Adipocyte (in vitro differentiated cells): ENCODE data around the gene CLSTN2.

Source experiments
- DNase-seq: peaks from one replicate; pipeline ENCODE4 v3.0.0-alpha.2; 2015; ENCODE audit warnings: low read depth
- H3K27me3 ChIP-seq: replicated peaks from 2 replicates; pipeline ENCODE4 v1.7.0; 2013; ENCODE audit warnings: mild to moderate bottlenecking, low read length, moderate library complexity; ENCODE audit not compliant: control insufficient read depth, insufficient read depth
- H3K36me3 ChIP-seq: 2 replicates; pipeline ENCODE4 v1.7.0; 2013; ENCODE audit warnings: low read length, mild to moderate bottlenecking, moderate library complexity; ENCODE audit not compliant: control insufficient read depth, insufficient read depth, severe bottlenecking
- H3K4me1 ChIP-seq: 2 replicates; pipeline ENCODE4 v1.7.0; 2013; ENCODE audit warnings: mild to moderate bottlenecking, low read length, moderate library complexity; ENCODE audit not compliant: control insufficient read depth, insufficient read depth
- H3K4me3 ChIP-seq: 2 replicates; pipeline ENCODE4 v1.7.0; 2013; ENCODE audit warnings: mild to moderate bottlenecking, low read length, moderate library complexity
- H3K9ac ChIP-seq: 2 replicates; pipeline ENCODE4 v1.7.0; 2013; ENCODE audit warnings: mild to moderate bottlenecking, low read length, moderate library complexity
- H3K9me3 ChIP-seq: 2 replicates; pipeline ENCODE4 v1.7.0; 2013; ENCODE audit warnings: mild to moderate bottlenecking, low read length, moderate library complexity; ENCODE audit not compliant: control insufficient read depth

The CLSTN2 gene

GRCh38 chr3:140424211-140424610 is 489.2 kb downstream of the CLSTN2 start:
- Histone ChIP-seq H3K27me3 (peaks cover 5% of the 10 kb centered on the region), H3K9me3 (no peaks in the 10 kb centered on the region), H3K4me3 (no peak overlapping the region), H3K4me1 (peaks cover 34% of the 10 kb centered on the region), H3K9ac (no peak overlapping the region), H3K36me3 (no peaks in the 10 kb centered on the region)
- peak; percentile 15 for DNase-seq

- no peak for DNase-seq
- no peaks in the 10 kb centered on the region for H3K36me3 ChIP-seq
- peaks cover 34% of the 10 kb centered on the region for H3K4me1 ChIP-seq
- H3K4me3 ChIP-seq = no peak overlapping the region
- peaks cover 5% of the 10 kb centered on the region for H3K27me3 ChIP-seq
- H3K9ac ChIP-seq = no peak overlapping the region
- H3K9me3 ChIP-seq = no peaks in the 10 kb centered on the region
Observed at GRCh38 chr3:140424726-140425125, 489.7 kb downstream of the CLSTN2 start.

- H3K27me3 ChIP-seq = peaks cover 5% of the 10 kb centered on the region
- no peaks in the 10 kb centered on the region for H3K36me3 ChIP-seq
- peaks cover 14% of the 10 kb centered on the region for H3K4me1 ChIP-seq
- H3K4me3 ChIP-seq = no peak overlapping the region
- no peak for DNase-seq
- H3K9ac ChIP-seq = no peak overlapping the region
- H3K9me3 ChIP-seq = no peaks in the 10 kb centered on the region
Observed at GRCh38 chr3:140427786-140428185, 492.8 kb downstream of the CLSTN2 start.

GRCh38 chr3:140428380-140428779 is 493.4 kb downstream of the CLSTN2 start:
- no peak for DNase-seq
- H3K9me3 ChIP-seq = no peaks in the 10 kb centered on the region
- H3K4me1 ChIP-seq = peaks cover 12% of the 10 kb centered on the region
- no peaks in the 10 kb centered on the region for H3K36me3 ChIP-seq
- H3K4me3 ChIP-seq = no peak overlapping the region
- H3K9ac ChIP-seq = no peak overlapping the region
- H3K27me3 ChIP-seq = peaks cover 5% of the 10 kb centered on the region

GRCh38 chr3:140429791-140430190 is 494.8 kb downstream of the CLSTN2 start:
- DNase-seq = no peak
- no peaks in the 10 kb centered on the region for H3K36me3 ChIP-seq
- no peaks in the 10 kb centered on the region for H3K9me3 ChIP-seq
- no peak overlapping the region for H3K9ac ChIP-seq
- H3K27me3 ChIP-seq = peaks cover 5% of the 10 kb centered on the region
- H3K4me1 ChIP-seq = no peaks in the 10 kb centered on the region
- H3K4me3 ChIP-seq = no peak overlapping the region

GRCh38 chr3:140430494-140430893 is 495.5 kb downstream of the CLSTN2 start:
- DNase-seq = no peak
- H3K27me3 ChIP-seq = peaks cover 5% of the 10 kb centered on the region
- no peak overlapping the region for H3K9ac ChIP-seq
- H3K4me1 ChIP-seq = no peaks in the 10 kb centered on the region
- no peaks in the 10 kb centered on the region for H3K36me3 ChIP-seq
- H3K9me3 ChIP-seq = no peaks in the 10 kb centered on the region
- no peak overlapping the region for H3K4me3 ChIP-seq

- no peaks in the 10 kb centered on the region for H3K9me3 ChIP-seq
- H3K4me3 ChIP-seq = no peak overlapping the region
- H3K36me3 ChIP-seq = no peaks in the 10 kb centered on the region
- no peaks in the 10 kb centered on the region for H3K4me1 ChIP-seq
- peaks cover 5% of the 10 kb centered on the region for H3K27me3 ChIP-seq
- no peak overlapping the region for H3K9ac ChIP-seq
- no peak for DNase-seq
Observed at GRCh38 chr3:140432229-140432669, 497.3 kb downstream of the CLSTN2 start.

- Histone ChIP-seq H3K4me1 (no peaks in the 10 kb centered on the region), H3K9me3 (no peaks in the 10 kb centered on the region), H3K27me3 (peaks cover 5% of the 10 kb centered on the region), H3K36me3 (no peaks in the 10 kb centered on the region), H3K9ac (no peak overlapping the region), H3K4me3 (no peak overlapping the region)
- no peak for DNase-seq
Observed at GRCh38 chr3:140433431-140433830, 498.4 kb downstream of the CLSTN2 start.

GRCh38 chr3:140434261-140434905 is 499.4 kb downstream of the CLSTN2 start:
- Histone ChIP-seq H3K27me3 (no peaks in the 10 kb centered on the region), H3K9ac (no peak overlapping the region), H3K4me1 (no peaks in the 10 kb centered on the region), H3K9me3 (no peaks in the 10 kb centered on the region), H3K36me3 (no peaks in the 10 kb centered on the region), H3K4me3 (no peak overlapping the region)
- no peak for DNase-seq

GRCh38 chr3:140436421-140436820 is 501.4 kb downstream of the CLSTN2 start:
- Histone ChIP-seq H3K4me1 (no peaks in the 10 kb centered on the region), H3K9me3 (no peaks in the 10 kb centered on the region), H3K27me3 (no peaks in the 10 kb centered on the region), H3K4me3 (no peak overlapping the region), H3K36me3 (no peaks in the 10 kb centered on the region), H3K9ac (no peak overlapping the region)
- DNase-seq = no peak

GRCh38 chr3:140438736-140439470 is 503.9 kb downstream of the CLSTN2 start:
- Histone ChIP-seq H3K9ac (no peak overlapping the region), H3K4me3 (no peak overlapping the region), H3K4me1 (no peaks in the 10 kb centered on the region), H3K9me3 (no peaks in the 10 kb centered on the region), H3K36me3 (no peaks in the 10 kb centered on the region), H3K27me3 (no peaks in the 10 kb centered on the region)
- DNase-seq = no peak
